ENCODE results near the gene PHLPP1. TPM values are rescaled to one million over a fixed set of nuclear protein-coding genes. Genes with fewer than 3 reads are reported as not detected.

The PHLPP1 gene
- total and polyA plus RNA-seq, 2 of the 4 experiments (the other 2 are of a cell fraction): 3.3 to 3.6 TPM

DNA sequence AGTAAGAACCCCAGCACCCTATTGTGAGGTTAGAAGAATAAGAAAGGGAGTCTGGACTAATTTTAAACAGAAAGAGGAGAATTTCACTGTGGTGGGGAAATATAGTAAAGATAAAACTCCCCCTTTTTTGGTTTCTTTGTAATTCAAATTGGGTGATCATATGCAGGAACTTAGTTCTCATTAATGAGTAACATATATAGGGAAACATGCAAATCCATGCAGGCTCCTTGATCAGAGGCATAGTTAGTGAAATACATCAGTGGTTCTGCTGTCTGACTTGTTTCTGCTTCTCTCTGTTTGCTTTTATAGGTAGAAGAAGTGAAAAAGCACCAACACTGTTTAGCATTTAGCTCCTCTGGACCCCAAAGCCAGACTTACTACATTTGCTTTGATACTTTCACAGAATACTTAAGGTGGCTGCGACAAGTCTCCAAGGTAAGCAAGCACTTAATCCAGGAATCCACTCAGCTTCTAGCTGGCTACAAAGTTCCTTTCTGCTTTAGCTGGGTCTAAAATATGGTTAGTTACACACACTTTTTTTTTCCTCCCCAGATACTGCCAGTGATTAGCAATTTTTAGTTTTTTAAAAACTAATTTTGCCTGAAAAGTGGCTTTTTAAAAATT lies 123.2 kb downstream of the PHLPP1 start:
- no CpG with 5 or more reads among the region's 1 CpG for WGBS, 2 experiments (ENCODE audit: extremely low coverage in 2 of 2, insufficient read length in 1 of 2)
- H2AK9ac ChIP-seq (replicated peaks; ENCODE audit: low read depth, low read length, poor library complexity): no peak overlapping the region
- no peak overlapping the region for H2BK5ac ChIP-seq (ENCODE audit: low read depth, low read length, poor library complexity, severe bottlenecking)
- no peak overlapping the region for H2BK20ac ChIP-seq (ENCODE audit: low read depth, low read length)
- no peak overlapping the region for H3K27ac ChIP-seq (ENCODE audit: insufficient read depth, low read length)
- no peaks in the 10 kb centered on the region for H3K27me3 ChIP-seq (ENCODE audit: control insufficient read depth, insufficient read depth, low read length)
- no peak overlapping the region for H3K4ac ChIP-seq (ENCODE audit: low read depth, low read length)
- H3K4me3 ChIP-seq (ENCODE audit: insufficient read depth, low read depth, low read length): no peak overlapping the region
- DNase-seq (no peak), ATAC-seq (ENCODE audit: low read depth) (no peak)
- dilution Hi-C loops (cut with HindIII; ENCODE audit: low sequenced_read_pairs, unreplicated experiment): no loop called here
- H3K56ac ChIP-seq (ENCODE audit: extremely low read depth, insufficient read depth, low read length): no peak overlapping the region
- ChIA-PET CTCF (no interaction called here), POLR2A (ENCODE audit: unreplicated experiment) (no interaction called here)
- BruUV-seq (replicated peaks): no TSS peak
- H2AK5ac ChIP-seq (ENCODE audit: low read depth, low read length): no peak overlapping the region
- no peaks in the 10 kb centered on the region for H3K9me3 ChIP-seq (ENCODE audit: control insufficient read depth, insufficient read depth, low read length)
- H3K36me3 ChIP-seq (ENCODE audit: control insufficient read depth, insufficient read depth, low read length): no peaks in the 10 kb centered on the region
- in situ Hi-C loops (cut with MboI; ENCODE audit: low sequenced_read_pairs): no loop called here
- H4K91ac ChIP-seq (ENCODE audit: insufficient read depth, low read depth, low read length): no peak overlapping the region
- H3K9ac ChIP-seq (ENCODE audit: low read depth, low read length): no peak overlapping the region
- no peak overlapping the region for H2BK120ac ChIP-seq (ENCODE audit: low read depth, low read length)
- H4K5ac ChIP-seq (ENCODE audit: low read depth, low read length): no peak overlapping the region
- H2AFZ ChIP-seq (replicated peaks; ENCODE audit: low read length, poor library complexity): no peak overlapping the region
- no peak overlapping the region for H3K14ac ChIP-seq (replicated peaks; ENCODE audit: low read depth, low read length)
- H2BK15ac ChIP-seq (ENCODE audit: low read depth, low read length): no peak overlapping the region
- H3K9me1 ChIP-seq (ENCODE audit: insufficient read depth, low read length): no peaks in the 10 kb centered on the region
- H3K4me1 ChIP-seq (ENCODE audit: control insufficient read depth, insufficient read depth, low read length): no peaks in the 10 kb centered on the region
- TF ChIP-seq USF2 (IDR thresholded peaks at IDR 0.05; ENCODE audit: low read depth, low read length) (no peak), POLR2A (IDR thresholded peaks at IDR 0.05; ENCODE audit: low read depth, low read length) (no peak), SMC3 (IDR thresholded peaks at IDR 0.05; ENCODE audit: low read depth, low read length) (no peak), RCOR1 (IDR thresholded peaks at IDR 0.05; ENCODE audit: insufficient replicate concordance, low read length) (no peak), BHLHE40 (IDR thresholded peaks at IDR 0.05; ENCODE audit: low read depth, low read length) (no peak), MXI1 (IDR thresholded peaks at IDR 0.05; ENCODE audit: borderline replicate concordance, low read depth, low read length) (no peak)
- H3K4me2 ChIP-seq (ENCODE audit: low read depth, low read length): no peak overlapping the region
- H3K23ac ChIP-seq (ENCODE audit: low read depth, low read length): no peak overlapping the region
- peaks cover 0 to 9% of the 10 kb centered on the region in 2 experiments; a peak in 2 of 4 replicates for H3K79me1 ChIP-seq (ENCODE audit: low read depth in 1 of 2, low read length in 2 of 2)
- no peak overlapping the region for H3K18ac ChIP-seq (ENCODE audit: low read depth, low read length)
- H4K8ac ChIP-seq (ENCODE audit: low read depth in 2 of 2, low read length in 2 of 2): no peak overlapping the region
- H4K20me1 ChIP-seq (ENCODE audit: insufficient read depth, low read length): no peaks in the 10 kb centered on the region
- intact Hi-C loops (cut with micrococcal nuclease): no loop called here

All from IMR-90 (cell line).